Cardiac fibroblast (primary cell): ENCODE data around the gene XRCC5.

ENCODE experiments used
- DNase-seq, 2 donors: peaks; one replicate each; pipeline versions ENCODE4 v3.0.0 to v3.0.0-alpha.2; 2010; ENCODE audit warnings: low read depth in 2 of 2
- H3K4me3 ChIP-seq, 2 donors: replicated peaks in 1 of 2; 1 replicate in 1 of 2; 2 replicates in 1 of 2; pipeline ENCODE4 v1.5.1; 2011; ENCODE audit warnings: low read depth in 2 of 2, low read length in 2 of 2, mild to moderate bottlenecking in 2 of 2, moderate library complexity in 1 of 2
- TF ChIP-seq, protein P1 (sequence below): IDR thresholded peaks from one replicate; pipeline ENCODE4 v1.5.1; 2011; ENCODE audit warnings: low read depth, mild to moderate bottlenecking, low read length, inconsistent platforms

Gene XRCC5

DNA sequence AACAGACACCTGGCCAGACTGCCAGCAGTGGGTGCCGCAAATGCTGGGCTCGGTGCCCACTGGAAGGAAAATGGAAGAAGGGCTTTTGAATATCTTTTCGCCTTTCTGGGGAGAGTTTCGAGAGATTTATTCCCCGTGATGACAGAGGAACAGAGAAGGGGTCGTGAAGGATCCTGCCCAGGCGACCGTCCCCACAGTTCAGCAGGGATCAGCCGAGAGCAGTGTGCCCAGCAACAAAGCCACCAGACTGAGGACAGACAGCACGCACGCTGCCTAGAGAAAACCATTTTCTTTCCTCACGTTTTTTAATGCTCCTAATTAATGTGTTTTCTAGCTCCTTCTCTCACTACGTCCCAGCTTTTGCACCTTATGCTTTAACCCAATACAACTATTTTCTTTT, 47.7 kb downstream of the XRCC5 start:
- TF ChIP-seq, protein P1, sequence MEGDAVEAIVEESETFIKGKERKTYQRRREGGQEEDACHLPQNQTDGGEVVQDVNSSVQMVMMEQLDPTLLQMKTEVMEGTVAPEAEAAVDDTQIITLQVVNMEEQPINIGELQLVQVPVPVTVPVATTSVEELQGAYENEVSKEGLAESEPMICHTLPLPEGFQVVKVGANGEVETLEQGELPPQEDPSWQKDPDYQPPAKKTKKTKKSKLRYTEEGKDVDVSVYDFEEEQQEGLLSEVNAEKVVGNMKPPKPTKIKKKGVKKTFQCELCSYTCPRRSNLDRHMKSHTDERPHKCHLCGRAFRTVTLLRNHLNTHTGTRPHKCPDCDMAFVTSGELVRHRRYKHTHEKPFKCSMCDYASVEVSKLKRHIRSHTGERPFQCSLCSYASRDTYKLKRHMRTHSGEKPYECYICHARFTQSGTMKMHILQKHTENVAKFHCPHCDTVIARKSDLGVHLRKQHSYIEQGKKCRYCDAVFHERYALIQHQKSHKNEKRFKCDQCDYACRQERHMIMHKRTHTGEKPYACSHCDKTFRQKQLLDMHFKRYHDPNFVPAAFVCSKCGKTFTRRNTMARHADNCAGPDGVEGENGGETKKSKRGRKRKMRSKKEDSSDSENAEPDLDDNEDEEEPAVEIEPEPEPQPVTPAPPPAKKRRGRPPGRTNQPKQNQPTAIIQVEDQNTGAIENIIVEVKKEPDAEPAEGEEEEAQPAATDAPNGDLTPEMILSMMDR = no peak
- H3K4me3 ChIP-seq = no peak overlapping the region
- DNase-seq = no peak

DNA sequence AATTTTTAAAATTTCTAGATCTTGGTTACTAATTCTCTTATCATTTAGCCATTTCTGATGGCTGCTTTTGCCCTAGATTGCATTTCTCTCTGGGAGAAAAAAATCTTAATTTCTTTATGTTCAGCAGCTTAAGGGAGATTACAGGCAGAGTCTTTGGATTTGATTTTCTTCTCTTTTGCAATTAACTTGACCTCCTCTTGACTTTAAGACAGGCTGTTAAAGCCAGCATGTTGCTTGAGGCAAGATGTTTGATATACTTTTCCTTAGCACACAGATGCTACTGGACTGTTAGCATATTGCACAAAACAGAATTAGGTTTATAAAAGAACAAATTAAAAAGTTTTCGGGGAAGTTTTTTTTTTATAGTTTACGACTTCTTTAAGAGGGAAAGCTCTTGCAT, 50.0 kb downstream of the XRCC5 start:
- H3K4me3 ChIP-seq = no peak overlapping the region
- DNase-seq = peak in 1 of 2 donors; percentile 39
- TF ChIP-seq, protein P1 = no peak

DNA sequence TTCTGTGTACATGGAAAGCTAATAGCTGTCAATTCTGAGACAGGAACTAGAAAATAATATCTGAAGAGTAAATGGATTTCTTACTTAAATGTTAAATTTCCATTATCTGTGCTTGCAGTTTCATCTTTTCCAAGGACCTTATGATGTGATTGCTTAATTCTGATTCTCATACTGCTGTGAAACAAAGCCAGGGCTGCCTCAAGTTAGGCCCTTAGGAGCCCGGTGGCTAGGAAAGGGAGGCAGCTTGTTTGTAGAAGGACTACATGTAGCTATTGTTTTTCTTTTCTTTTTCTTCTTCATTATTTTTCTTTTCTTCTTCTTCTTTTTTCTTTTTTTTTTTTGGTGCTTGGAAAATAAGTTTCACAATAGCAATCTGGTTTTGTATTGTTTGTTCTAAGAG, 50.5 kb downstream of the XRCC5 start:
- TF ChIP-seq, protein P1 = no peak
- peak in 1 of 2 donors; percentile 11 for DNase-seq
- H3K4me3 ChIP-seq = no peak overlapping the region

DNA sequence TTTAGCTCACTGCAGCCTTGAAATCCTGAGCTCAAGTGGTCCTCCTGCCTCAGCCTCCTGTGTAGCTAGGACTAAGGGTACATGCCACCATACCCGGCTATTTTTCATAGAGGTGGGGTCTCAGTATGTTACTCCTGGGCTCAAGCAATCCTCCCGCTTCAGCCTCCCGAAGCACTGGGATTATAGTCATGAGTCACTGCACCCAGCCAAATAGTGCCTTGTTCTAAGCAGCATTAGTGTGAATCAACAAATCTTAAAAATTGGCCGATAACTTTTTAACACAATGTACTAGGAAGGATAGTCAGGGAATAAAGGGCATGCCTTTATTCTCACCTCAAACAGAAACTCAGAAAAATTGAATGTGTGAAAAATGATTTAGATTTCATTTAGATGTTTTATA, 51.6 kb downstream of the XRCC5 start:
- DNase-seq = no peak
- TF ChIP-seq, protein P1 = no peak
- H3K4me3 ChIP-seq = no peak overlapping the region

DNA sequence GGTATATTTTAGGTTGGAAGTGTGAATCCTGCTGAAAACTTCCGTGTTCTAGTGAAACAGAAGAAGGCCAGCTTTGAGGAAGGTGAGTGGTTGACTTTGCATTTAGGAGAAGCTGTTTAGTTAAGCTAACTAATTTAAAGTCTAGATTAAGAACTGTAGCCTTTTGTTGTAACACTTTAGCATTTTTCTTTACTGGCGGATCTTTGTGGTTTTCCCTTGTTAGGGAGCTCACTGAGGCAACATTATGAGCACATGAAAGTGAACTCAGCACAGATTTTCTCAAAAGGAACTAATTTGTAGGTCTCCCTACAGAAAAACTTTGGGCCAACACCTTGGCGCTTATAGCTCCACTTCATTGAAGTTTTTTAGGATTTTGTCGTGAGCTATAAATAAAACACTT, 52.8 kb downstream of the XRCC5 start:
- TF ChIP-seq, protein P1 = no peak
- no peak overlapping the region for H3K4me3 ChIP-seq
- no peak for DNase-seq

DNA sequence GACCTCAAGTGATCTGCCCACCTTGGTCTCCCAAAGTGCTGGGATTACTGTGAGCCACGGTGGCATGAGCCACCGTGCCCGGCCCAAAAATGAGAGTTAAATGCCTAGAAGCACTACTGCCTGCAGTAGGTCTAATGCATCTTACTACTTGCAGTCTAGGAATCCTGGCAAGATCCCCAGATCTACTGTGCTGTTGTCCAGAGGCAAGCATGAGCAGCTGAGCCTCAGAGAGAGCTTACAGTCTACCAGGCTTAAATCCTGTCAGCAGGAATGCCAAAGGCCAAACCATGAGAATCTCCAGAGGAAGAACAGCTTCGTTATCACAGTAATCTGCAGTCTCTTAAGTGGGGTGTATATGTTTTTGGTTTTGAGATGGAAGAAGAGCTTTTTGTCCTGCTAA, 54.4 kb downstream of the XRCC5 start:
- TF ChIP-seq, protein P1 = no peak
- DNase-seq = peak in 1 of 2 donors; percentile 64
- H3K4me3 ChIP-seq = no peak overlapping the region

DNA sequence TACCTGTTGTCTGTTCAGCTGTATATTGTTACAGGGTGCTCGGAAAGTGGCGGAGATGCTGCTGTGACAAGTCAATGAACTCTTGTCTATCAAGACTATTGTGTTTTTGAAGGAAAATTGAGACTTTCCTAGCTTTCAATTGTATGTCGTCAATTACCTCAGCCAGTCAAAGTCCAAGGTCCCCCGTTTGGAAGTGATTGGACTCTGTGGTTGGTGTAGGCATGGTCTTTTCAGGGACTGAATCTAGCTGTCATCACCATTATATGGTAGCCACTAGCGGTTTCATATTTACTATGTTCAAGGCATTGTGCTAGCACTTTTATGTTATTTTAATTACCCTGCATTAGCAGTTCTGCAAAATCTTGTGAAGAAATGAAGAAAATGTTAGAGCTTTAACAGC, 54.9 kb downstream of the XRCC5 start:
- H3K4me3 ChIP-seq = no peak overlapping the region
- no peak for DNase-seq

More for the DNA sequence above, 54.9 kb downstream of the XRCC5 start:
- TF ChIP-seq, protein P1 = no peak
